22Rv1 (cell line): ENCODE results near the gene FAM151A.

ENCODE experiments used
- CTCF ChIP-seq: fragments of 450-650 bp; IDR thresholded peaks from 2 replicates; pipeline ENCODE4 v1.5.1; 2017; ENCODE audit warnings: mild to moderate bottlenecking
- ZFX ChIP-seq: fragments of 450-650 bp; IDR thresholded peaks from 2 replicates; pipeline ENCODE4 v1.6.1; 2017; ENCODE audit warnings: antibody characterized with exemption, borderline replicate concordance

- TF ChIP-seq CTCF (no peak), ZFX (no peak)
These were observed 20.4 kb upstream of the FAM151A start for GRCh38 chr1:54643736-54644135.
